ENCODE data around the gene DNLZ. TPM values are rescaled to one million over a fixed set of nuclear protein-coding genes. Genes with fewer than 3 reads are reported as not detected.

DNLZ gene
- total RNA-seq, 1 experiment from 2014 or later: 26.5 TPM

DNA sequence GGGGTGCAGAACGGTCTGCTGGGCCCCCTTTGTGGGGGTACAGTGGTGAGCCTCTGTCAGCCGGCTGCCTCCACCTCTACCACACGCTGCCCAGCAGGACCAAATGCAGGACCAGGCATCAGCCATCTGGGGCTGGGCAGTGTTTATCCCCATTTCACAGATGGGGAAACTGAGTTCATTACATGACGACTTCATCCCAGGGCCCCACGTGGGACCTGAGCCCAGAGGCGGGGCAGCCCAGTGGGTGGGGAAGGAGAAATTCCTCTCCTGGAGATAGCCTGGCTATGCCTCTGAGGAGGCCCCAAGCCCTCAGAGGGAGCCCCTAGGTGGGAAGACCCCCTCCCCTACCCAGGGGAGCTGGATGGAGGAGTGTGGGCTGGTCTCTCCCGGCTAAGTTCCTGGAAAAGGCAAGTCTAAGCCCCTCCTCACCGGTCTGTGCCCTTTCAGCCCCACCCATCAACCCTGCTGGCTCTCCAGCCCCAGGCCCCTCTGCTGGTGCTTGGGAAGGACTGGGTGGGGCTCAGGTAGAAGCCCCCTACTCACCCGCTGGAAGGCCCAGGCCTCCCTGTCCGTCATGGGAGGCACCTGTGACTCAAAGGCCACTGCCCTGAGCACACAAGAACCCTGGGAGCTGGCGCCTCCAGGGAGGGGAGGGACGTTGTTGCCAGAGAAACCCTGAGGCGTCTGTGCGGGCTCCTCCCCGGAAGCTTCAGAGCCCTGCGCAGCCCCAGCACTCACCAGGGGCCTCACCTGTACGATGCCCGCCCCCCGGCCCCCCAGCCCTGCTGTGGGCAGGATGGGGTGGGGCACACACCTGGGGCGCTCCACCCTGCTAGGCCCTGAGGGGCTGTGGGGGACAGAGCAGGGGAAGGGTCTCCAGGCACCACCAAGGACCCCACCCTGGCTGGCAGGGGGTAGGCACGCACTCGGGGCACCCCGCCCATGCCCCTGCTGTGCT, 52.2 kb downstream of the DNLZ start:
- ChIA-PET POLR2A (no interaction called here), CTCF (interaction anchor here (0.7 kb wide), 1 partner anchor 126 kb away, joined by 3 read pairs; no protein-coding TSS in a partner anchor)
- H3K27ac ChIP-seq (ENCODE audit: low read length): no peak overlapping the region
- in situ Hi-C loops (cut with HindIII; ENCODE audit: low pct_unique_long_range_greater_than_20kb, low sequenced_read_pairs) (no loop called here), intact Hi-C loops (cut with micrococcal nuclease; ENCODE audit: unreplicated experiment) (no loop called here)
- no peak for DNase-seq (ENCODE audit: low read depth, low spot score)
- no peak overlapping the region for H3K4me3 ChIP-seq (ENCODE audit: low read depth in 2 of 2, low read length in 2 of 2)
- no peaks in the 10 kb centered on the region for H3K27me3 ChIP-seq (ENCODE audit: control insufficient read depth, insufficient read depth, low read length)
- BruUV-seq (replicated peaks): no TSS peak
- peaks cover 4% of the 10 kb centered on the region; the same call in 1 of the 2 replicates for H3K4me1 ChIP-seq (ENCODE audit: control insufficient read depth, insufficient read depth, low read length)
- H3K36me3 ChIP-seq (ENCODE audit: control insufficient read depth, insufficient read depth, low read length): no peaks in the 10 kb centered on the region
- H3K9me3 ChIP-seq (ENCODE audit: control insufficient read depth, insufficient read depth, low read depth, low read length): no peaks in the 10 kb centered on the region
- peak; percentile 60 for ATAC-seq
- no peak for TF ChIP-seq SIN3A (IDR thresholded peaks at IDR 0.05; ENCODE audit: borderline replicate concordance, insufficient read depth, low read depth, low read length)

DNA sequence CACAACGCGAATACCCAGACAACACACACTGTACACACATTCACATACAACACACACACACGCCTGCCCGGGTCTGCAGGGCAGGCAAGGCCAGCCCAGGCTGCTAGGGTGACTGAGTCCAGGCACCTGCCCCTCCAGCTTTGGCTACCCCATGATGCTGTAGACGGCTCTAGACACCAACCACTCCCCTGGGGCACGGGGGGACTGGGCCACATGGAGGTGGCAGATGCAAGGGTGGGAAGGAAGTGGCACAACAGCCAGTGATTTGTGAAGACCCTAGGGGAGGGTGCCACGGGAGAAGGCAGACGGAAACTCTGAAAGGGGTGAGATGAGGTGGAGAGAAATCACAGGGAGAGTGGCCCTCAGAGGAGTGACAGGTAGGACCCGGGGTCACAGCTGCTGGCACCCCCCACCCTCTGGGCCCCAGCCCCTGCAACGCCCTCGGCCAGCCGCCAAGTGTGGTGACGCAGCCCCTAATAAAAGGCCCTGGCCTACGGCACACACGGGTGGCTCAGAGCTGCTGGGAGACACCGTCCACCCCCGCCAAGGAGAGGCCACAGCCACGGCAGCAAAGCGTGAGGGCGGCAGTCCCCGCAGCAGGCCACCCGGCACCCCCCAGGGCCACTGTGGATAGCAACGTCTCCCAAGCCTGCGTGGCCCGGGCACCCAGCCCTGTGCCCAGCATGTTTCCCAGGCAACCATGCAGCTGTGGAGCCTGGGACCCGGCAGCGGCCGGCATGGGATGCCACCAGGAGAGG, 53.1 kb downstream of the DNLZ start:
- Histone ChIP-seq H3K27me3 (ENCODE audit: control insufficient read depth, insufficient read depth, low read length) (no peaks in the 10 kb centered on the region), H3K4me3 (ENCODE audit: low read depth in 2 of 2, low read length in 2 of 2) (no peak overlapping the region), H3K27ac (ENCODE audit: low read length) (no peak overlapping the region), H3K36me3 (ENCODE audit: control insufficient read depth, insufficient read depth, low read length) (no peaks in the 10 kb centered on the region), H3K4me1 (ENCODE audit: control insufficient read depth, insufficient read depth, low read length) (peaks cover 4% of the 10 kb centered on the region; the same call in 1 of the 2 replicates), H3K9me3 (ENCODE audit: control insufficient read depth, insufficient read depth, low read depth, low read length) (no peaks in the 10 kb centered on the region)
- CTCF ChIA-PET: no interaction called here
- in situ Hi-C loops (cut with HindIII; ENCODE audit: low pct_unique_long_range_greater_than_20kb, low sequenced_read_pairs): no loop called here
- POLR2A ChIA-PET: no interaction called here
- BruUV-seq (replicated peaks): no TSS peak
- TF ChIP-seq, protein P1, sequence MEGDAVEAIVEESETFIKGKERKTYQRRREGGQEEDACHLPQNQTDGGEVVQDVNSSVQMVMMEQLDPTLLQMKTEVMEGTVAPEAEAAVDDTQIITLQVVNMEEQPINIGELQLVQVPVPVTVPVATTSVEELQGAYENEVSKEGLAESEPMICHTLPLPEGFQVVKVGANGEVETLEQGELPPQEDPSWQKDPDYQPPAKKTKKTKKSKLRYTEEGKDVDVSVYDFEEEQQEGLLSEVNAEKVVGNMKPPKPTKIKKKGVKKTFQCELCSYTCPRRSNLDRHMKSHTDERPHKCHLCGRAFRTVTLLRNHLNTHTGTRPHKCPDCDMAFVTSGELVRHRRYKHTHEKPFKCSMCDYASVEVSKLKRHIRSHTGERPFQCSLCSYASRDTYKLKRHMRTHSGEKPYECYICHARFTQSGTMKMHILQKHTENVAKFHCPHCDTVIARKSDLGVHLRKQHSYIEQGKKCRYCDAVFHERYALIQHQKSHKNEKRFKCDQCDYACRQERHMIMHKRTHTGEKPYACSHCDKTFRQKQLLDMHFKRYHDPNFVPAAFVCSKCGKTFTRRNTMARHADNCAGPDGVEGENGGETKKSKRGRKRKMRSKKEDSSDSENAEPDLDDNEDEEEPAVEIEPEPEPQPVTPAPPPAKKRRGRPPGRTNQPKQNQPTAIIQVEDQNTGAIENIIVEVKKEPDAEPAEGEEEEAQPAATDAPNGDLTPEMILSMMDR (IDR thresholded peaks at IDR 0.05): no peak
- no peak for TF ChIP-seq POLR2AphosphoS5 (IDR thresholded peaks at IDR 0.05; ENCODE audit: low read depth, low read length)
- intact Hi-C loops (cut with micrococcal nuclease; ENCODE audit: unreplicated experiment): no loop called here
- ATAC-seq (no peak), DNase-seq (ENCODE audit: low read depth, low spot score) (no peak)

DNA sequence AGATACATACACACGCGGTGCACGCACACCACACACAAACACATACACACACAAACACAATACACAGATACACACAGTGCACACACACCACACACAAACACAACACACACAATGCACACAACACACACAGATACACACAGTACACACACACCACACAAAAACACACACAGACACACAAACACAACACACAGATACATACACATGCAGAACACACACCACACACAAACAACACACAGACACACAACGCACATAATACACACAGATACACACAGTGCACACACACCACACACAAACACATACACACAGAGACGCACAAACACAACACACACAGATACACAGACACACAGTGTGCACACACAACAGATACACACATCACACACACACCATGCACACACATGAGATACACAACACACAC, 53.7 kb downstream of the DNLZ start:
- ATAC-seq: no peak
- CTCF ChIA-PET: no interaction called here
- no peak overlapping the region for H3K4me3 ChIP-seq (ENCODE audit: low read depth in 2 of 2, low read length in 2 of 2)
- intact Hi-C loops (cut with micrococcal nuclease; ENCODE audit: unreplicated experiment): no loop called here
- H3K27me3 ChIP-seq (ENCODE audit: control insufficient read depth, insufficient read depth, low read length): no peaks in the 10 kb centered on the region
- POLR2A ChIA-PET: no interaction called here
- H3K36me3 ChIP-seq (ENCODE audit: control insufficient read depth, insufficient read depth, low read length): no peaks in the 10 kb centered on the region
- H3K4me1 ChIP-seq (ENCODE audit: control insufficient read depth, insufficient read depth, low read length): peaks cover 4% of the 10 kb centered on the region; the same call in 1 of the 2 replicates
- no peak overlapping the region for H3K27ac ChIP-seq (ENCODE audit: low read length)
- TF ChIP-seq SIN3A (IDR thresholded peaks at IDR 0.05; ENCODE audit: borderline replicate concordance, insufficient read depth, low read depth, low read length) (no peak), POLR2AphosphoS5 (IDR thresholded peaks at IDR 0.05; ENCODE audit: low read depth, low read length) (no peak), TCF7L2 (IDR thresholded peaks at IDR 0.05; ENCODE audit: low read depth, low read length) (no peak)
- TF ChIP-seq, protein P1 (IDR thresholded peaks at IDR 0.05): no peak
- TF ChIP-seq, protein P2, sequence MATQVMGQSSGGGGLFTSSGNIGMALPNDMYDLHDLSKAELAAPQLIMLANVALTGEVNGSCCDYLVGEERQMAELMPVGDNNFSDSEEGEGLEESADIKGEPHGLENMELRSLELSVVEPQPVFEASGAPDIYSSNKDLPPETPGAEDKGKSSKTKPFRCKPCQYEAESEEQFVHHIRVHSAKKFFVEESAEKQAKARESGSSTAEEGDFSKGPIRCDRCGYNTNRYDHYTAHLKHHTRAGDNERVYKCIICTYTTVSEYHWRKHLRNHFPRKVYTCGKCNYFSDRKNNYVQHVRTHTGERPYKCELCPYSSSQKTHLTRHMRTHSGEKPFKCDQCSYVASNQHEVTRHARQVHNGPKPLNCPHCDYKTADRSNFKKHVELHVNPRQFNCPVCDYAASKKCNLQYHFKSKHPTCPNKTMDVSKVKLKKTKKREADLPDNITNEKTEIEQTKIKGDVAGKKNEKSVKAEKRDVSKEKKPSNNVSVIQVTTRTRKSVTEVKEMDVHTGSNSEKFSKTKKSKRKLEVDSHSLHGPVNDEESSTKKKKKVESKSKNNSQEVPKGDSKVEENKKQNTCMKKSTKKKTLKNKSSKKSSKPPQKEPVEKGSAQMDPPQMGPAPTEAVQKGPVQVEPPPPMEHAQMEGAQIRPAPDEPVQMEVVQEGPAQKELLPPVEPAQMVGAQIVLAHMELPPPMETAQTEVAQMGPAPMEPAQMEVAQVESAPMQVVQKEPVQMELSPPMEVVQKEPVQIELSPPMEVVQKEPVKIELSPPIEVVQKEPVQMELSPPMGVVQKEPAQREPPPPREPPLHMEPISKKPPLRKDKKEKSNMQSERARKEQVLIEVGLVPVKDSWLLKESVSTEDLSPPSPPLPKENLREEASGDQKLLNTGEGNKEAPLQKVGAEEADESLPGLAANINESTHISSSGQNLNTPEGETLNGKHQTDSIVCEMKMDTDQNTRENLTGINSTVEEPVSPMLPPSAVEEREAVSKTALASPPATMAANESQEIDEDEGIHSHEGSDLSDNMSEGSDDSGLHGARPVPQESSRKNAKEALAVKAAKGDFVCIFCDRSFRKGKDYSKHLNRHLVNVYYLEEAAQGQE (IDR thresholded peaks at IDR 0.05; ENCODE audit: insufficient read depth in 1 of 2, low read depth in 2 of 2, low read length in 1 of 2): no peak
- in situ Hi-C loops (cut with HindIII; ENCODE audit: low pct_unique_long_range_greater_than_20kb, low sequenced_read_pairs): no loop called here
- H3K9me3 ChIP-seq (ENCODE audit: control insufficient read depth, insufficient read depth, low read depth, low read length): no peaks in the 10 kb centered on the region
- BruUV-seq (replicated peaks): no TSS peak
- DNase-seq (ENCODE audit: low read depth, low spot score): no peak
